ACHN (cell line): Measurements from ENCODE around the gene RIPOR3.

Experiments
- DNase-seq: peaks from one replicate; pipeline ENCODE4 v3.0.0-alpha.2; 2015
- in situ Hi-C: cut with HindIII; loops from 2 replicates; pipeline ENCODE4 v1.10.0; 2017; ENCODE audit warnings: low sequenced_read_pairs, low pct_ligation_motif_present, low pct_unique_long_range_greater_than_20kb

The RIPOR3 gene

DNA sequence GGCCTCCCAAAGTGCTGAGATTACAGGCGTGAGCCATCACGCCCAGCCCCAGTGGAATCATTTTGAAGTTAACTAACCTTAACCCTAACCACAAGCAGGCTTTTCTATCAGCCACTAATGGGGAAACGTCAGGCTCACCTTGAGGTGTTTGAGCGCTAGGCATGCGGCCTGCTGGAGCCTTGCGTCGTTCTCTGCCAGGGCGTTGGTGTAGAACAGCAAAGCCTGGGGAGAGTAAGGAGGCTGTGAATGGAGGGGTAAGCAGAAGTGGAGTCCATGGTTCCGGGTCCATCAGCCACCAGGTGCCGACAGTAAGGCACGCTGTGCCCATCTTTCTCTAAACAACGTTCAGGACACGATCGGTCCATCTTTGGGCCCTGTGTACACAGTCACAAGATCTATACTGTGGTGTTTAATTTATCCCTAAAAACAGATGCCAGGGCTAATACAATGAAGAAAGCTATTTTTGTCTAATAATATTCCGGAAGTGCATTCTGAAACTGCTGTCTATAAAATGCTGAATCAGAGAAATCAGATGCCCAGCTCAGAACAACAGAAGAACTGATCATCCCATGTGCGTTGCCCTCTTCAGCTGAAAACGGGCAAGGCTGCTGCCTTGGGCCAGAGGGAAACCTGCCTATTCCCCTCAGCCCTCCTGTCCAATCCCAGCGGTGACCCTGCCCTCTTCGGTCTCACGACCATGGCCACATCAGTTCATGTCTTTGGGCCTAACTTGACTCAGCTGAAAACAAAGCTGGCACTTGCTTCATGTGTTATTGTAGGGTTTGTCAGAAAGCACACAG, 101.6 kb downstream of the RIPOR3 start:
- no peak for DNase-seq
- in situ Hi-C loops = no loop called here

GRCh38 chr20:50588034-50588736, 103.2 kb downstream of the RIPOR3 start:
- in situ Hi-C loops = no loop called here
- peak; percentile 62 for DNase-seq

- DNase-seq = no peak
- in situ Hi-C loops = no loop called here
Measured at GRCh38 chr20:50587291-50587961, 103.9 kb downstream of the RIPOR3 start.

DNA sequence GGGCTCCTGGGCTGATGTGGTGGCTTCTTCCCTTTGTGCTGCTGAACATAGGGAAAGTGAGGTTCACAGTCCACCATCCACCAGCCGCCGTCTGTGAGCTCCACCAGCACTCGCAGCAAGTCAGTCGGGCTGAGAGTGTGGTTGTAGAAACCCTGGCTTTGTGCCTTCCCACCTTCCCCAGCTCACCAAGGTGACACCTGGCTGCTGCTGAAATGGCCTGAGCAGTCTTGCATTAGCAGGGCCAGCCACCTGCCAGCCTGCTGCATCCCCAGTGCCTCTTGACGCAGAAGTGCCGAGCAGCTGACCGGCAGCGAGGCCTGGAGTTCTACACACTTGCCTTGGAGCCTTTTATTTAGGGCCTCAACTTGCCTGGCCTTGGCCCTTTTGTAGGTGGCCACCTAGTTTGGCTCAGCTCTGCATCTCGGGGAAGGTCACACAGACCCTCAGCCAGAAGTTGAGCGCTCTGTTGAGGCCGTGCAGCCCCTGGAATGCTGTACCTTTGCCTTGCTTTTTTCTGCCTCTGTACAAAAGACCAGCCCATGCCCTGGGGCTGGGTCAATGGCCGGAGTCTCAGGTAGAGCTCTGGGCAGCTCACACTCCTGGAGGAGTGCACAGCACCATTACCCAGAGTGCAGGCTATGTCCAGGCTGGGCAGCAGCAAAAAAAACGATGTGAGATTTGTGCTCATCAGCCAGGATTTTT, 104.7 kb downstream of the RIPOR3 start:
- DNase-seq = no peak
- in situ Hi-C loops = no loop called here

- DNase-seq = no peak
- in situ Hi-C loops = no loop called here
Measured at GRCh38 chr20:50585678-50586077, 105.7 kb downstream of the RIPOR3 start.

DNA sequence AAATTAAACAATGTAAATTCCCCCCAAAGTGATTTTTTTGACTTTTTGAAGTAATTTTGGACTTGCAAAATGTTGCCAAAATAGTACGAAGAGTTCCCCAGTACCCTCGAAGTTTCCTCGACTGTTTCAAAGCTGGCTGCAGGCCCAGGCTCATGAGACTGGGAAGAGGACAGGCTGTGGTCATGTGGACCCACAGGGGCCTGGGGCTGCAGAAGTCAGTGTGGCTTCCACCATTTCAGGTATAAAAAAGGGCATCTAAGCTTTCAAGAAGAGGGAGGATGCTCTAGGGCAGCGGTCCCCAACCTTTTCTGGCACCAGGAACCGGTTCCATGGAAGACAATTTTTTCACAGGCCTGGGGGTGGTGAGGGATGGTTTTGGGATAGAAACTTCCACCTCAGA, 106.1 kb downstream of the RIPOR3 start:
- no peak for DNase-seq
- in situ Hi-C loops = no loop called here

DNA sequence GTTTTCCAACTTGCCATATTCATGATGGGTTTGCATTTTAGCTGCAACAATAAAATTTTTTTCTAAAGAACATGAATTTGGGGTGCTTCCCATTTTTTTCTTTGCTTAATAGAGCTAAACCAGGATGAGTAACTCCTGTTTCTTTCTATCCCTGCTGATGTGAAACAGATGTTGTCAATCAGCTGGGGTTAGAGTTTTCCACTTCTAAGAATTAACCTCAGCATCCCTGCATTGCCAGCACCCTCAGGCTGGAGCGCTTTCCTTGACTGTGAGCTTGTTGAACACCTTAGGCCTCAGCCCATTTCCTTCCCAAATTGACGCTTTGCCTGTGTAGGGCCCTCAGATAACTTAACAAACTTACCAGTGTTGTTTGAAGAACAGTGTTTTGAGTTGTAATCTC, 106.7 kb downstream of the RIPOR3 start:
- DNase-seq = no peak
- in situ Hi-C loops = no loop called here

DNA sequence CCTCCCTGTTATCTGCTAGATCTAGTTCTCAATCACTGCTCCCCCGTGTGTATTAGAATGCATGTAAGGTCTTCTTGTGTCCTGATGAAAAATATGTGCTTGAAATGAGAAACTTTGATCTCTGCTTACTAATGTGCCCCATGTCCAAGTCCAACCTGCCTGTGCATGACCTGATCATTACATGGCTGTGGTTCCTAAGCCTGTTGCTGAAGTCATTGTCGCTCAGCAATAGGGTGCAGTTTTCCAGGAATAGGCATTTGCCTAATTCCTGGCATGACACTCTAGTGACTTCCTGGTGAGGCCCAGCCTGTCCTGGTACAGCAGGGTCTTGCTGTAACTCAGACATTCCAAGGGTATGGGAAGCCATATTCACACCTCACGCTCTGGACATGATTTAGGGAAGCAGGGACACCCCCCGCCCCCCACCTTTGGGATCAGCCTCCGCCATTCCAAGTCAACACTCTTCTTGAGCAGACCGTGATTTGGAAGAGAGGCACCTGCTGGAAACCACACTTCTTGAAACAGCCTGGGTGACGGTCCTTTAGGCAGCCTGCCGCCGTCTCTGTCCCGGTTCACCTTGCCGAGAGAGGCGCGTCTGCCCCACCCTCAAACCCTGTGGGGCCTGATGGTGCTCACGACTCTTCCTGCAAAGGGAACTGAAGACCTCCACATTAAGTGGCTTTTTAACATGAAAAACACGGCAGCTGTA, 107.7 kb downstream of the RIPOR3 start:
- in situ Hi-C loops = no loop called here

DNA sequence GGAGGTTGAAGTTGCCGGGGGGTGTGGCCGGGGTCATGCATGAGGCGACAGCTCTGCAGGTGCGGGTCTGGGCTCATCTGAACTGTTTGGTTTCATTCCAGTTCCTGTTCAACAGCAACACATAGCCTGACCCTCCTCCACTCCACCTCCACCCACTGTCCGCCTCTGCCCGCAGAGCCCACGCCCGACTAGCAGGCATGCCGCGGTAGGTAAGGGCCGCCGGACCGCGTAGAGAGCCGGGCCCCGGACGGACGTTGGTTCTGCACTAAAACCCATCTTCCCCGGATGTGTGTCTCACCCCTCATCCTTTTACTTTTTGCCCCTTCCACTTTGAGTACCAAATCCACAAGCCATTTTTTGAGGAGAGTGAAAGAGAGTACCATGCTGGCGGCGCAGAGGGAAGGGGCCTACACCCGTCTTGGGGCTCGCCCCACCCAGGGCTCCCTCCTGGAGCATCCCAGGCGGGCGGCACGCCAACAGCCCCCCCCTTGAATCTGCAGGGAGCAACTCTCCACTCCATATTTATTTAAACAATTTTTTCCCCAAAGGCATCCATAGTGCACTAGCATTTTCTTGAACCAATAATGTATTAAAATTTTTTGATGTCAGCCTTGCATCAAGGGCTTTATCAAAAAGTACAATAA, 108.6 kb downstream of the RIPOR3 start:
- in situ Hi-C loops = no loop called here

More for the DNA sequence above, 107.7 kb downstream of the RIPOR3 start:
- no peak for DNase-seq

DNA sequence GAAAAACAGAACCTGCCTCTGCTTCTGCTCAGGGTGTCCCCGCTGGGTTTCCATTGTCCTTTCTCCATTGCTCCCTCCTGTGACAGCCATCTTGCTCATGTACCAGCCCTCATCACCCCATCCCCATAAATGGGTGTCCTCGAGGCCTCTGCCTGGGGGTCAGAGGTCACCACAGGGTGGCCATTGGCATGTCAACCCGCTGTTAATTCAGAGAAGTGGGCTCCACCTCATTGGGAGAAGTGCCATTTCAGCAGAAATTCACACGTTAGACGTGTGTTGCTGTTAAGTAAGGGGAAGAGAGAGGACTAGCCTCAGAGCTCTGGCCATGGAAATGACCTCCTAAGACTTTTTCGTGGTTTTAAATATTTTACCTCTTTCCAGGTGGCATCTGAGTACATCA, 109.2 kb downstream of the RIPOR3 start:
- no peak for DNase-seq
- in situ Hi-C loops = no loop called here

More for the DNA sequence above, 108.6 kb downstream of the RIPOR3 start:
- no peak for DNase-seq

- in situ Hi-C loops = no loop called here
- no peak for DNase-seq
Measured at GRCh38 chr20:50580842-50581544, 110.3 kb downstream of the RIPOR3 start.

DNA sequence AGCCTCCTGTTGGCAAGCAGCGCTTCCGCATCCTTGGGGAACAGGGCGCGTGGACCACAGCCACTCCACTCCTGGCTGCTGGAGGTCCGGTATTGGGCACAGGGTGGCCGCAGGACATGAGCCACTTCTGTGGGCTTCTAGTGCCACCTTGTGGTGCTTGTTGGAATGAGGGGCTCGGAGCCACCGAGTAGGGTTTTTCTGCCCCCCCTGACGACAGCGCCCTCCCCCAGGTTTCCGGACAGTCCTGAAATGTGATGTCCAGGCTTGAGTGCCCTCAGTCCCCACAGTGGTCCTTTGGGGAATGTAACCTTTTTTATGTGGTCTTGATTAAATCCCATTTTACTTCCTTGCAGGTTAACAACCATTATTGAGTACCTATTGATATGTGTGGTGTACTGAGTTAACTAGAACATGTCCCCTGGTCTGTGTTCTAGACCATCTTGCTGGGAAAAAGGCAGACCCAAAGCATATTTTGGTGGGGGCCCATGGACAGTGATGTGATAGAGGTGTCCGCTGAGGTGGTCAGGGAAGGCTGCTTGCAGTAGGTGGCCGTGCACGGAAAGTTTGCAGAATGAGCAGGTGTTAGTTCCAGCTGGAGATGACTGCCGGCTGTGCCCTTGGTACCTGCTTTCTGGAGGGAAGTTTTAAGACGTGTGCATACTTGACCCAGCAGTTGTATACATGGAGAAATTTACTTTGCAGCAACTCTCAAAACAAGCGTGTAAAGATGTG, 111.2 kb downstream of the RIPOR3 start:
- peak; percentile 41 for DNase-seq

GRCh38 chr20:50579511-50579910, 111.8 kb downstream of the RIPOR3 start:
- DNase-seq = no peak
- in situ Hi-C loops = no loop called here

More for the DNA sequence above, 111.2 kb downstream of the RIPOR3 start:
- in situ Hi-C loops = no loop called here

DNA sequence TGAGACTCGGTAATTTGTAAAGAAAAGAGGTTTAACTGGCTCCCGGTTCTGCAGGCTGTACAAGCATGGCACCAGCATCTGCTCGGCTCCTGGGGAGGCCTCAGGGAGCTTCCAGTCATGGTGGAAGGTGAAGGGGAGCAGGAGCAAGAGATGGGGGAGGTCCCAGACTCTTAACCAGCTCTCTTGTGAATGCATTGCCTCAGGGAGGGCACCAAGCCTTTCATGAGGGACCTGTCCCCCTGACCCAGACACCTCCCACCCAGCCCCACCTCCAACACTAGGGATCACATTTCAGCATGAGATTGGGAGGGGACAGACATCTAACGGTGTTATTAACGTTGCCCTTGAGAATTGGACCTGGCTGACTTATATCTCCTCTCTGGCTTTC, 112.6 kb downstream of the RIPOR3 start:
- DNase-seq = no peak
- in situ Hi-C loops = no loop called here

- no peak for DNase-seq
- in situ Hi-C loops = no loop called here
Measured at GRCh38 chr20:50578061-50578777, 113.1 kb downstream of the RIPOR3 start.
